ENCODE measurements around the gene TDRD9. TPM values are rescaled to one million over a fixed set of nuclear protein-coding genes. Genes with fewer than 3 reads are reported as not detected.

Gene TDRD9
- total RNA-seq, 1 donor from 2014 or later: 0.53 TPM

DNA sequence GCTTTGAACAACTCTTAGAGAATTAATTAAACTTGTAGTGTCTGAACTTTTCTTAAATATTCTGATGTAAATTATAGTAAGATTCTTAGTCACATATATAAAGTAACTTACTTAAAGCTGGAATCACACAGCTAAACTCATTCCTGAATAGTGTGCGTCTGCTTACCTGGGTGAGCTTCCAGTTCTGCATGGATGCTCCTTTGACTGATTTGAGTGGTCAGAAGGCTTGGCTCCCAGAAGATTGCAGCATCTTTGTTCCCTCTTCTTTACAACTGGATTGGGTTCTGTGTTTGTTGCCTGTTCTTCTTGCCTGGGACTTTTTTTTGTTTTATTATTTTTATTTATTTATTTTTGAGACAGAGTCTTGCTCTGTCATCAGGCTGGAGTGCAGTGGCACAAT lies 90.8 kb downstream of the TDRD9 start:
- TF ChIP-seq, protein P1, sequence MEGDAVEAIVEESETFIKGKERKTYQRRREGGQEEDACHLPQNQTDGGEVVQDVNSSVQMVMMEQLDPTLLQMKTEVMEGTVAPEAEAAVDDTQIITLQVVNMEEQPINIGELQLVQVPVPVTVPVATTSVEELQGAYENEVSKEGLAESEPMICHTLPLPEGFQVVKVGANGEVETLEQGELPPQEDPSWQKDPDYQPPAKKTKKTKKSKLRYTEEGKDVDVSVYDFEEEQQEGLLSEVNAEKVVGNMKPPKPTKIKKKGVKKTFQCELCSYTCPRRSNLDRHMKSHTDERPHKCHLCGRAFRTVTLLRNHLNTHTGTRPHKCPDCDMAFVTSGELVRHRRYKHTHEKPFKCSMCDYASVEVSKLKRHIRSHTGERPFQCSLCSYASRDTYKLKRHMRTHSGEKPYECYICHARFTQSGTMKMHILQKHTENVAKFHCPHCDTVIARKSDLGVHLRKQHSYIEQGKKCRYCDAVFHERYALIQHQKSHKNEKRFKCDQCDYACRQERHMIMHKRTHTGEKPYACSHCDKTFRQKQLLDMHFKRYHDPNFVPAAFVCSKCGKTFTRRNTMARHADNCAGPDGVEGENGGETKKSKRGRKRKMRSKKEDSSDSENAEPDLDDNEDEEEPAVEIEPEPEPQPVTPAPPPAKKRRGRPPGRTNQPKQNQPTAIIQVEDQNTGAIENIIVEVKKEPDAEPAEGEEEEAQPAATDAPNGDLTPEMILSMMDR (IDR thresholded peaks at IDR 0.05; ENCODE audit: insufficient read depth, low read length, severe bottlenecking): no peak
- H3K27me3 ChIP-seq (ENCODE audit: control insufficient read depth, insufficient read depth, low read length): no peaks in the 10 kb centered on the region
- no peak overlapping the region for H3K4me3 ChIP-seq (ENCODE audit: low read depth, low read length)
- DNase-seq (ENCODE audit: low read depth) (no peak), FAIRE-seq (no peak)
- no peaks in the 10 kb centered on the region for H3K36me3 ChIP-seq (ENCODE audit: control insufficient read depth, insufficient read depth, low read length)

DNA sequence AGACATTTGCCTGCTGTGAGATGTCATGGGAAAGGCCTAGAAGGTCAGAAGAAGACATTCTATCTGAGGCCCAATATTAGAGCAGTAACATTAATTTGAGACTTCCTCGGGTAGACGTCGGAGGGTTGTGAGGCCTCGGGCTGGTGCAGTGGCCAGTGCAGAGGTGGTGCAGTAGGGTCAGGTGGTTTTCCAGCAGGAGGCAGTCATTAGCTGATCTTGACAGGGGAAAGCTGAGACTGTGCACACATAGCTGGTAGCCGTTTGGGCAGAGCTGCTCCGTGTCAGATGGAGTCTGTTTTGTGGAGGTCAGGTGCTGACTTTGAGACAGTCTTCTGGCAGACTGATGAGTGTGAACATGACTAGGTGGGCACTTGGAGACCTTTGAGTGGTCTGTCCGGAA lies 91.5 kb downstream of the TDRD9 start:
- DNase-seq (ENCODE audit: low read depth): no peak
- Histone ChIP-seq H3K27me3 (ENCODE audit: control insufficient read depth, insufficient read depth, low read length) (no peaks in the 10 kb centered on the region), H3K36me3 (ENCODE audit: control insufficient read depth, insufficient read depth, low read length) (no peaks in the 10 kb centered on the region), H3K4me3 (ENCODE audit: low read depth, low read length) (no peak overlapping the region)
- TF ChIP-seq, protein P1 (IDR thresholded peaks at IDR 0.05; ENCODE audit: insufficient read depth, low read length, severe bottlenecking): no peak
- FAIRE-seq: no peak

DNA sequence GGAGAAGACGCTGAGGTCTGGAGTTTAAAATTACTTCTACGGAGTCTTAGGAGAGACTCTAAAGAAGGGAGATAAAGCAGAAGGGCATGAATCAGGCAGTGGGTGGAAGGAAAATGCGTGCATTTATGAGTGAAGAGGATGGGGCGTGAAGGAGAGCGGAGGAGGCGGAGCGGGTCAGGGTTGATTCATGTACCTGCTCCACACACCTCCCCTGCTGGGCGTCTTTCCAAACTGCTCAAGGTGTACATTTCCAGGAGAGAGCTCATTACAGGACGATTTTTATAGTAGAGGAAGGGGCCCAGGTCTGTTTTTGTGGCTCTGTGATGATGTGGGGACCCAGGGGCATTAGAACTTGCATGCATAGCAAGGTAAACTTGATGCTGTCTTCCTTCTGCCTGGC lies 92.2 kb downstream of the TDRD9 start:
- FAIRE-seq: no peak
- no peak for DNase-seq (ENCODE audit: low read depth)
- TF ChIP-seq, protein P1 (IDR thresholded peaks at IDR 0.05; ENCODE audit: insufficient read depth, low read length, severe bottlenecking): no peak
- Histone ChIP-seq H3K36me3 (ENCODE audit: control insufficient read depth, insufficient read depth, low read length) (no peaks in the 10 kb centered on the region), H3K4me3 (ENCODE audit: low read depth, low read length) (no peak overlapping the region), H3K27me3 (ENCODE audit: control insufficient read depth, insufficient read depth, low read length) (no peaks in the 10 kb centered on the region)

DNA sequence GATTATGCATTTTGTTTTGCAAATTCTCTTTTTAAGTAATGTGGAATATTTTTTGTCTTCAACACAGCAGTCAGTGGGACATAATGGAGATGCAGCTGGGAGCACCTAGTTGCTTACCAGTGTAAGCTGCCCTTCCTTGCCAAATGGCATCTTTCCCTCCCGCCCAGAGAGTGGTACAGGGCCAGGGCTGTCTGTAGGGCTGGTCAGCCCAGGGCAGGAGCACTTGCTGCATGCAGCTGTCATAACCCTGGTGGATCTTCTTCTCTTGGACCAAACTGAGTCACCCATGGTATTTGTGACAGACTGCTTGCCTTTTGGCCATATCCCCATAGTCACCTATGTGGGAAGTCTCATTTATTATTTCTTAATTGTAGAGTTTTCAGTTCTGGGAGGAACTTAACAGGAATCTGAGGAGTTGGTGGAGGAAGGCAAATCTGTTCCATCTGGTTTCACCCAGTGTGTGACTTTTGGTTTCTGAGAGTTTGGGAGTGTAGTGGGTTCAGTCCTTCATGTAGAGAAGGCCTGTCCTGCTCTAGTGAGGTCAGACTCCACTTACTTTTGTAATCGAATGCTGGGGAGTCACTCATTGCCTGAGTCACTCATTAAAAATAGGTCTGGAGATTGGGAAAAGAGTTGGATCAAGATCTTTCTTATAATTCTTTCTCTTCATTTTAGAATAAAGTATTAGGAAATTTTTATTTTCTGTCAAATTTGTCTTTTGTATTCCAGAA lies 95.2 kb downstream of the TDRD9 start:
- Histone ChIP-seq H3K27me3 (ENCODE audit: control insufficient read depth, insufficient read depth, low read length) (no peaks in the 10 kb centered on the region), H3K36me3 (ENCODE audit: control insufficient read depth, insufficient read depth, low read length) (no peaks in the 10 kb centered on the region), H3K4me3 (ENCODE audit: low read depth, low read length) (no peak overlapping the region)
- FAIRE-seq: no peak
- DNase-seq (ENCODE audit: low read depth): no peak
- TF ChIP-seq, protein P1 (IDR thresholded peaks at IDR 0.05; ENCODE audit: insufficient read depth, low read length, severe bottlenecking): no peak

DNA sequence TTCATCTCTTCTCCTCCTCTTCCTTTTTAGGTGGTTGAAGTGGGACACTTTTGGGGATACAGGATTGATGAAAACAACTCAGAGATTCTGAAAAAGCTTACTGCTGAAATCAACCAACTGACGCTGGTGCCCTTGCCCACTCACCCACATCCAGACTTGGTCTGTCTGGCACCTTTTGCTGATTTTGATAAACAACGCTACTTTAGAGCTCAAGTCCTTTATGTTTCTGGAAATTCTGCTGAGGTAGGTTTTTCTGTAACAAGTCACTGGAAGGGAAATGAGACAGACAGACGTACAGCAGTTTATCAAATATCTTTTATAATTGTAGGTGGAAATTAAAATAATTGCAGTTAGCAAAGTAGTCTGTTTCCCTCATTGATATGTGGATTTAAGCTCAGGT lies 97.3 kb downstream of the TDRD9 start:
- no peak for FAIRE-seq
- DNase-seq (ENCODE audit: low read depth): no peak
- TF ChIP-seq, protein P1 (IDR thresholded peaks at IDR 0.05; ENCODE audit: insufficient read depth, low read length, severe bottlenecking): no peak
- no peaks in the 10 kb centered on the region for H3K36me3 ChIP-seq (ENCODE audit: control insufficient read depth, insufficient read depth, low read length)
- no peaks in the 10 kb centered on the region for H3K27me3 ChIP-seq (ENCODE audit: control insufficient read depth, insufficient read depth, low read length)
- no peak overlapping the region for H3K4me3 ChIP-seq (ENCODE audit: low read depth, low read length)

GRCh38 chr14:104026024-104026423 lies 97.8 kb downstream of the TDRD9 start:
- FAIRE-seq (no peak), DNase-seq (ENCODE audit: low read depth) (no peak)
- Histone ChIP-seq H3K4me3 (ENCODE audit: low read depth, low read length) (no peak overlapping the region), H3K27me3 (ENCODE audit: control insufficient read depth, insufficient read depth, low read length) (no peaks in the 10 kb centered on the region), H3K36me3 (ENCODE audit: control insufficient read depth, insufficient read depth, low read length) (no peaks in the 10 kb centered on the region)
- TF ChIP-seq, protein P1 (IDR thresholded peaks at IDR 0.05; ENCODE audit: insufficient read depth, low read length, severe bottlenecking): no peak
